GM18867 (cell line): Measurements from ENCODE around the gene ANKRD34C.
"Not testable (repeated sequence)": the region's sequence is repeated elsewhere in the genome, so short reads cannot be mapped to it uniquely, and the experiment has no call there.

Experiments used
- ATAC-seq: cut with Tn5 transposase; IDR thresholded peaks from one replicate; pipeline ENCODE4 v1.9.1; 2021; ENCODE audit warnings: mild to moderate bottlenecking, moderate library complexity; ENCODE audit not compliant: unreplicated experiment

ANKRD34C gene

DNA sequence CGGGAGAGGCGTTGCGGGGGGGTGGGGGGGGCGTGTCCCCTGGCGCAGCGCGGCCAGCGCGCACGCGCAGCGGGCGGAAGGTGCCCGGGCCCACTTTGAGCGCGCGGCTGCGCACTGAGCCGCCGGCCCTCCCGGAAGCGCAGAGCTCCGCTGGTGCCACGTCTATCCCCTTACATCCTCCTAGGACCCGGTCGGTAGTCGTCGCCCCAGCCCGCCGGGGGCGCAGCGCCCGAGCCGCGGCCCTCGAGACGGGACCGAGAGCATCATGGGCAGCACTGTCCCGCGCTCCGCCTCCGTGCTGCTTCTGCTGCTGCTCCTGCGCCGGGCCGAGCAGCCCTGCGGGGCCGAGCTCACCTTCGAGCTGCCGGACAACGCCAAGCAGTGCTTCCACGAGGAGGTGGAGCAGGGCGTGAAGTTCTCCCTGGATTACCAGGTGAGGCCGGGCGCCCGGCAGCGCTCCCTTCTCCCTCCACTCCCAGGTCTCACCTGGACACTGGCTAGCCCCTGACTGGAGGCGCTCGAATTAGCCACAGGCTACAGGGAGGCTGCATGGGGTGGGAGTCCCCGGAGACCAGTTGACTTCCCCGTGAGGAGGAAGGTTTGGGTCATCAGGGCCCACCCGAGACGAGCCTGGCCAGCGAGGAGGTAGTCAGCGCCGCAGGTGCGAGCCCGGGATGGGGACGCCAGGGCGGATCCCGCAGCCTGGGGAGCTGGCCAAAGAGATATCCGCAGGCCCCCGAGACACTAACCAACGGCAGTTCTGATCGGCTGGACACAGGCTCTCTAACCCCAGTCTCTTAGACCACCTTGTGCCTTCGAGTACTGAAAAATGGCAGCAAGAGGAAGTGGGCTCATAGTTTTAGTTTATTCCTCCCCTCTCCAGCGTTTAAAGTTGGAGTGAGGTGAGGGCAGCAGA is 28.7 kb downstream of the ANKRD34C start, which contains the start of gene TMED3:
TMED3 (plus strand) TSS at position 128 of the 916 bp plus-strand sequence; CDS start at position 266, 138 bp downstream.
- peak; percentile 84 for ATAC-seq

GRCh38 chr15:79311901-79312553 is 29.5 kb downstream of the ANKRD34C start:
- ATAC-seq: no peak

GRCh38 chr15:79314186-79314585 is 31.7 kb downstream of the ANKRD34C start:
- ATAC-seq: no peak

- no peak for ATAC-seq
Measured at GRCh38 chr15:79314811-79315210, 32.3 kb downstream of the ANKRD34C start.

GRCh38 chr15:79315623-79316328 is 33.3 kb downstream of the ANKRD34C start:
- ATAC-seq: no peak

DNA sequence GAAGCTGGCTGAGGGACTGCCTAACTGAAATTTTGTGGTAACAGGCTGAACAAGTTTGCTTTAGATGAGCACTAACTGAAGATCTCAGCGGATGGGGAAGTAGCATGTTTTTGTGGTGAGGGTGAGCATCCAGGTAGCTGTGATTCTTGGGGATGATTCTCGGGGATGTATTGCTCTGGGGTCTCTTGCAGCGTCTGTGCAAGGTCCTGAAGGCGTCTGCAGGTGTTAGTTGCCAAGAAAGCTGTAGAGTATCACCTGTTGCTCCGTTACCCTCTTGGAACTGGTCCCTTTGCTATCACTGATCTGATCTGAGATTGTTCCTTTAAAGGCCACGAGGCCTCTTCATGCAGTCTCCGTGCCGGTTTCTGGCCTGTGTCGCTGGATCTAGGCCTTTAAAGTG is 34.3 kb downstream of the ANKRD34C start:
- ATAC-seq: no peak

DNA sequence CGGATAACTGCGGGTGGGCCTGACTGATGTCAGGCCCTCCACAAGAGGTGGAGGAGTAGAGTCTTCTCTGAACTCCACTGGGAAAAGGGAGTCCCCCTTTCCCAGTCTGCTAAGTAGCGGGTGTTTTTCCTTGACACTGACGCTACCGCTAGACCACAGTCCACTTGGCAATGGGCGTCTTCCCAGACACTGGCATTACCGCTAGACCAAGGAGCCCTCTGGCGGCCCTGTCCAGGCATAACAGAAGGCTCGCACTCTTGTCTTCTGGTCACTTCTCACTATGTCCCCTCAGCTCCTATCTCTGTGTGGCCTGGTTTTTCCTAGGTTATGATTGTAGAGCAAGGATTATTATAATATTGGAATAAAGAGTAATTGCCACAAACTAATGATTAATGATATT is 37.5 kb downstream of the ANKRD34C start:
- ATAC-seq: not testable (repeated sequence)

DNA sequence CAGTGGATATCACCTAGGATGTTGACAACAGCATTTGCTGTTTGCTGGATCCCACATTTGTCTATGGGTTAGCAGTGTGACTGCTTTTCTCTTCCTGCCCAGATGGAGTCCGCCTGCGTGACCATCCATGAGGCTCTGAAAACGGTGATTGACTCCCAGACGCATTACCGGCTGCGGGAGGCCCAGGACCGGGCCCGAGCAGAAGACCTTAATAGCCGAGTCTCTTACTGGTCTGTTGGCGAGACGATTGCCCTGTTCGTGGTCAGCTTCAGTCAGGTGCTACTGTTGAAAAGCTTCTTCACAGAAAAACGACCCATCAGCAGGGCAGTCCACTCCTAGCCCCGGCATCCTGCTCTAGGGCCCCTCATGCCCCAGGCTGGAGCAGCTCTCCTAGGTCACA is 39.4 kb downstream of the ANKRD34C start:
- ATAC-seq: no peak

DNA sequence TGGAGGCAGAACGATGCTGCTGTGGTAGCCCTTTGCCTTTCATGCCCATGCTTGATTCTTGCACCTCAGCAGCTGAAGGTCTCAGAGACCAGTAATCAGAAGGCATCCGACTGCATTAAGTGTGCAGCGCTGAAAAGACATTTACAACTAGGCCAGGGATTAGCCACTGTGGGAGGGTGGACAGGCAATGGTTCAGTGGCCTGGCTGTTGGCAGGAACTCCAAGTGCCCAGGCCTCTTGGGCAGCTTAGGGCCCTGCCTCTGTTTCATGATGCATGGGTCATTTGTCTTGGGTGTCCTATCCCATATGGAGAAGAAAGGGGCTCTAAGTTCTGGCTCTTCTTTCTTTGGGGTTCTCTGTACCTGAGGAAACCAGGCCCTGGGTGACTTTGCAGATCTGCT is 39.8 kb downstream of the ANKRD34C start:
- no peak for ATAC-seq

- no peak for ATAC-seq
Measured at GRCh38 chr15:79322945-79323344, 40.4 kb downstream of the ANKRD34C start.

- no peak for ATAC-seq
Measured at GRCh38 chr15:79329171-79329611, 46.7 kb downstream of the ANKRD34C start.
